Measurements from ENCODE around the gene KAT2B.

GRCh38 chr3:20141316-20141715 is 101.1 kb downstream of the KAT2B start:
- no peak for TF ChIP-seq CTCF (IDR thresholded peaks at IDR 0.05)
- TF ChIP-seq POLR2A (IDR thresholded peaks at IDR 0.05) = no peak
